SK-N-DZ (cell line): ENCODE data around the gene ADAMTS17.

Experiments used
- DNase-seq: peaks from one replicate; pipeline ENCODE4 v3.0.0-alpha.2; 2015; ENCODE audit warnings: low spot score

ADAMTS17 gene

DNA sequence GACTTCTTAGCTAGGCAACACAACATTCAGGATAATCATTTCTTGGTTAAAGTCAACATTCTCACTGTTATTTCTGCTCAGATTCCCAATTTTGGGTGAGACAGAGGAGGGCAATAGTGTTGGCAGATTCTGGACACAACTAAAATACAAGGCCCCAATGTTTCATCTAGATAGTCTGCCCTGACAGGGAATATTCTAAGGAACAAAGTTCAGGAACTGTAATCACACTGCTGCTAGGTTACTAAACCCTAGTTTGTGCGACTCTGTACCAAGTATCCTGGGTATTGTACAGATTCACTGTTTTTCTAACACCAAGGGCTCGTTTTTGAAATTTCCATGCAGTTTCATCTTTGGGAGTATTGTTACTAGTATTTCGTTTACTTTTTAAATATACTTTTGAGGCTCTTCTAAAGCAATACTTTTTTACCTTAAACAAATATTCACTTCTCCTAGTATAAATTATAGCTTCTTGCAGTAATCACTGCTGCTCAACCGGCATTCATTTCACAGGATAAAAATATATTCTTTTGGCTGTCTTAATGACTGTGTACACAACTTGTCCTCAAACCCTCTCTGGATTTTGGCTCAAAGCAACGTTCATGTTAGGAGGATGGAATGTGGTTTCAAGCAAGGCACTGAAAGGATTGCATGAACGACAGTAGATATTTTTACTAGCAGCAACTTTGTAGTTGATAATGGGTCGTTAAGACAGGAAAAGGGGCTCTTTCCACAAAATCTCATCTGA lies 167.4 kb downstream of the ADAMTS17 start:
- DNase-seq: no peak

DNA sequence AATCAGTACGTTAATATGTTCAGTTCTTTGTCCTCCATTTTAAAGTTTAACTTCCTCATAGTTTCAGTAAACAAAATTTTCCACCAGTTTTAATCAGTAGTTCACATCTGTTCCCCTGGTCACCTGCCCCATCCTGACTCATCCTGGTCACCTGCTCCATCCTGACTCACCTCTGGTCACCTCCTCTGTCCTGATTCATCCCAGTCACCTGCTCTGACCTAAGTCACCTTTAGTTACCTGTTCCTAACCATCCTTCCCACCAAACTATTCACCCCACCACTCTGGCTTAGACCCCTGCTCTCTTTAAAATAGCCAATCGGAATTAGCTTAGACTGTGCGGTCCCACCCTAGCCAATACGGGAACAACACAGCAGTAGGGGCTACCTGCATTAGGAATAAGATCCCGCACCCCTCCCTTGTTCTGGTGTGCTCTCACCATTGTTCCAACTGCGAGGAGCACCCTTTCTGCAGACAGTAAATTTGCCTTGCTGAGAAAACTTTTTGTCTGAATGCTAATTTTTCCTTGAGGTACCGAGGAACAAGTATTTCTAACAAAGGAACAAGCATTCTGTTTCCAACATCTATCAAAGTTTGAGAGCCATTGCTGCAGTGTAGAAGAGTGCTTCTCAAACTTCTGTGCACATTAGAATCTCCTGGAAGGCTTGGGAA lies 169.3 kb downstream of the ADAMTS17 start:
- no peak for DNase-seq

DNA sequence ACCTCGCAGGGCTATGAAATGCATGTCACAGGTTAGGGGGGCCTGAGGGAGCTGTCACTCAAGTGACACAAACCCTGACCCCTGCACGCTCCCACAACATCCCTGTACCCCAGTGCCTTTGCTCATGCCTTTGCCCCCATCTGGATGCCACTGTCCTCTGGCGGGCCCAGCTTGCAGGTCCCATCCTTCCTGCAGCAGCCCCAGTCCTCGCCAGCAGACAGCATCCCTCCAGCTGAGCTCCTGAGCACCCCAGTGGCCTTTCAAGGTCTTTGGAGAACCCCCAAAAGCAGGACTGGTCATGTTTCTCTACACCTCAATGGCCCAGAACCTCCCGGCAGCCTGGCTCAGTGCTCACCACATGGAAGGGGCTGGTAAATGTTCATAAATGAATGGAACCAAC lies 170.4 kb downstream of the ADAMTS17 start:
- no peak for DNase-seq

DNA sequence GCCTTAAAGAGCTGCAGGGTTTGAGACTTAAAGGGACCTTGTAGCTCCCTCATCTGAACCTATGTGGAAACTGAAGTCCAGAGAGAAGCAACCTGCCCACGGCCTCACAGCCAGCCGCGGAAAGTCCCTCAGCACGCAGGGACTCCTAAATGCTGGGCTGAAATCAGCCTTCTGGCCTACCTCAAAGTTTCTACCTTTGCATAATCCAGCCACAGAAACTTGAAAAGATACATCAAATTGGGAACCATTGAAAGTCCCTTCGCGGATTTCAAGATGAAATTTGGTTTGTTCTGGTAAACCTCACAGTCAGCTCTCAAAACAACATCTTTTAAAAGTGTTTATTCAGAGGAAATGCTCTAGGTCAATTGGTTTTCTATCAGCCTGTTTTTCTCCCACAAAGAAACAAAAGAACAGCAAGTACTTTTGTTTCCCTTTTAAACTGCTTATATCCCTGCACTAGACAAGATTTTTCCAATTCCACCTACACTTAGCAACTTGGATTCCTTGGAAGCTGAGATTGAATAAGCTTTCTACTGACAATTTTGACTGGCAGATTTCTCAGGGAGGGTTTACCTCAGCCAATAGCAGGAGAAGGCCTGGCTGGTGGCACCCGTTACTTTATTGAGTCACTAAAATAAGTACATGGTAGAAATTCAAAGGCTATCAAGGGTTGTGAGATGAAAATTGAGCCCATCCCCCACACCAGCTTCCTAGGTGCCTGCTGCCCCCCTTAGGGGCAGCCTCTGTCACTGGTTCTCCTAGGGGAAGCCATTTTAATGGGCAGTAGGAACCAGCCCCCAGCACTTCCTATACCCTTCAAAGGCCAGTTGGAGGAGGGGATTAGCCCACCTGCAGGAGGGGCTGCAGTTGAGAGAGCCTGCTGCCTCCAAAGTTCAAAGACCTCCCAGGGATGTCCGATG lies 171.2 kb downstream of the ADAMTS17 start:
- DNase-seq: no peak

DNA sequence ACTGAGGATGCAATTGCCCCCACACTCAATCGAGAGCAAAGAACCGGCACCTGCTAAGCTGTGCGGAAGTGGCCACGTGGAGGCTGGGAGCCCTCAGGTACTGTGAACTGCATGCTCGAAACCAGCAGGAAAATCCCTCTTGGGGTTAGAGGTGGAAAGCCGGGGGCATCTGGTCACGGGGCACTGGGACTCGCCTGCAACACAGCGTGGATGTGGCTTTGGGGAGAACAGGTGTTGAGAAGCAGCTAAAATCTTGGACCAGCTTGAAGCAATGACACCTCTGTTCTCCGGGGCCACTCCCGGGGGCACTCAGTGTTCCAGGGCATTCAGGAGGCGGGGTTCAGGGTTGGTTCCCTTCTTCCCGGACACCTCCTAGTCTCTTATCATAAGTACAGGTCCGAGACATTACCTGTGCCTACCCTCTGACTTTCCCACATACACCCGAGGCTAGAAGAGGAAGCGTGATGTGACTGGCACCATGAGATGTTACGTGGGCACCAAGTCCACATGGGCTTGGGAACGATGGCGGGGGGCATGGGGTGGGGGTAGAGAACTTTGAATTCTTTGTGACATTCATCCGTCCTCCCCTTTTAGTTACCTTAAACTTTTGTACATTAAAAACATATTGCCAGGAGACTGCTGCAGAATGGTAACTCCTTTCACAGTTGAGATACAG lies 172.0 kb downstream of the ADAMTS17 start:
- DNase-seq: no peak

DNA sequence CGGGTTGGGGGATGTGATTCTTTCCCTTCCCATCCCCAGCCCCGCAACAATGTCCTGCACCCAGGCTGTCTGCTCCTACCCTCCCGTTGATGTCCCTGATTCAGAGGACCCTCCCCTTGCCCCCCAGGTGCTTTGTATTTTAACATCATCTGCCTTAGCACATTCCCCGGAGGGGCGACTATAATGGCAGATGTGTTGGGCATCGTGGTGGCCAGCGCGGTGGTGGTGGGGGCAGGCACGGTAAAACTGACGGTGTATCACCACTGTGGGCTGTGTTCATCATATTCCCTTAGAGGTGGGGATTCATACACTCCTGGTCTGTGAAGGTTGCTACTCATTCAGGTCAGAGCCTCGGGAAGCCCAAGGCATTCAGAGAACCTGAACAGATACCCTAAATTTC lies 173.0 kb downstream of the ADAMTS17 start:
- no peak for DNase-seq

DNA sequence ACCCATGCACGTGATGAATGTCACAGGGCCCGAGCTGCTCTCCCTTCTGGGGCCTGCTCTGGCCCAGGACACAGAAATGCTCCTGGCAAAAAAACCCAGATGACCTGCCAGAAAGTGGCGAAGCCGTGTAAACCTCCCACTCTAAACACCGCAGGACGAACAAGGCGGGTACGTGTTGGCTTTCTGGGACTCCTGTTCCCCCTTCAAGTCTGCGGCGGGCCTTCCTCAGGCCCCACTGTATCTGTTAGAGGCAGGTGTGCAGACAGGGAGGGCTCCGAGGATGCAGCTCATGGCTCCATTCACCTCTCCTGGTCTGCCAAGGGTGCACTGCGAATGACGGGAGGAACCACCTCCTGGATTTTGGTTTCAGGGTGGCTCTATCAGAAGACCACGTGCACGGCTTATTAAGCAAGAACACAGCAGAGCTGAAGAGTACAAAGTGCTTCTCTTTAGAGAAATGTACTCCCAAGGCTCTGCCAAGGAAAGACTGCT lies 173.8 kb downstream of the ADAMTS17 start:
- no peak for DNase-seq

DNA sequence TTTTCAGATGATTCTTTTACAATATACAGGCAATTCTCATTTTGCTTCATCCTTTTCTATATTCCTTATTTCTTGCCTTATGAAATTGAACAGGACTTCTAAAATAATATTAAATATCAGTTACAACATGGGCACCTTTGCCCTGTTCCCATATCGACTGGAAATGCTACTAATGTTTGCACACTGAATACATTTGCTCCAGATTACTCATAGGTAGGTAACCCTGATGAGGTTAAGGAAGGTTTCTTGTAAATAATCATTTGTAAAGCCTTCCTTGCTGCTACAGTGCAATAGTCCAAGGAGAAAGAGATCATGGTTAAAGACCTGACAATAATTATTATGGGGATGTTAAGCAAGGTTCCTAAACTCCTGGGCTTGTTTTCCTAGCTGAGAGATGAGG lies 175.5 kb downstream of the ADAMTS17 start:
- no peak for DNase-seq

DNA sequence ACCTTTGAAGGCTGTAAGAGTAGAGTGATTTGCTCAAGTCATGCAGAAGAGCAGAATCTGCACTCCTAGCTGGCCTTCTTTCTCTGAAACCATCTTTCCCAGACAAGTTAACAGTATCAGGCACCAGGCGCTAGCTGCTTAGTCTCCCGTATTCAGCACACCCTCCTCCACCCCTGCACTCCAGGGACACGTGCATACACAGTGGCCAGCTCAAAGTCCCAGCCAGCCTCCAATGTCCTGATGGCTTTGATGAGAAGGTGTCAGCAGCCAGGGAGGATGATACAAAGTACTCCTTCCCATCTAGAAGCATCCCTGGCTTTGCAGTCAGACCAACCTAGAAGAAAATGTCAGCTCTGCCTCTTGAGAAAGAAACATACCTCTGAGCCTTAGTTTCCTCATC lies 177.8 kb downstream of the ADAMTS17 start:
- no peak for DNase-seq

DNA sequence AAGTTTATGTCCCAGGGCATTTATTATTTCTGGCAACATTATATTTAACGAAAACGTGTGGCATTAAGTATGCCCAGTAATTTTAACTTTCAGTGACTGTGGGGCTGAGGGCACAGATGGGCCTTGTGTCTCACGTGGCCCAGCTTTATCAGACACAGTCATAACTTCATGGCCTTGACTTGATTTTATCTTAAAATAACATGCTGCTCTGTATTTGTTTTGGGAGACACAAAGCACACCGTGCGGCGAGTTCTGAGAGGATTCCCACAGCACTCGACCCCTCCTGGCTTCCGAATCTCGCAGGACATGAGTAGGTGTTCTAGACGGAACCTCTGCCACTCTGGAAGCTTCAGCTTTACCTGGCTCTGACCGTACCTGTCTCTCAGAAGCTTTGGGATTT lies 180.8 kb downstream of the ADAMTS17 start:
- no peak for DNase-seq

DNA sequence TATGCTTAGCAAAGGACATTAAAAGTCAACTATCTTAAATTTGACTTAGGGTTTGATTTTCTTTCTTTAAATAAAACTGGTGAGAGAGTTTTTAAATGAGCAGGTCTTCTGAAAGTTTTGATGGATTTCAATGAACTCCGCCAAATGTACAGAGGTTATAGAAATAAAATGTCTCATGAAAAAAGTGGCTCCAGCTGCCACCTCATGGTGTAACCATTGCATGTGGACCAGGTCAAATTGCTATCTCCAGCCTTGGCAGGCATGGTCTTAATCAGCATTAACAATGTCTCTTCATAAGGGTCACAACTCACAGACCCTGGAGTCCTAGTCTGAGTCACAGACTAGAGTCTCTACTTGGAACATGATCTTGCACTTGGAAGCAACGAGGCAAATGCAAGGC lies 182.3 kb downstream of the ADAMTS17 start:
- DNase-seq: no peak

DNA sequence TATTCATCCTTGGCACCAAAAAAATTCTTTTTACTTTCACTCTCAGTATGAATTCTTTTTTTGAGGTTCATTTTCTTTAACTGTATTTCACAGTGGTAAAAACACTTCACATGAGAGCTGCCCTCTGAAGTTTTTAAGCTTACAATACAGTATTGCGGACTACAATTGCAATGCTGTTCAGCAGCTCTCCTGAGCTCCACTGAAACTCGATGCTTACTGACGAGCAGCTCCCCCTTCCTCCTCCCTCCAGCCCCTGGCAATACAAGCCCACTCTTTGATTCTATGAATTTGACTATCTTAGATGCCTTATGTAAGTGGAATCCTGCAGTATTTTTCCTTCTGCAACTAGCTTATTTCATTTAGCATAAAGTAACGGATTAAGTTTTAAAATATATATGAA lies 183.4 kb downstream of the ADAMTS17 start:
- DNase-seq: no peak

DNA sequence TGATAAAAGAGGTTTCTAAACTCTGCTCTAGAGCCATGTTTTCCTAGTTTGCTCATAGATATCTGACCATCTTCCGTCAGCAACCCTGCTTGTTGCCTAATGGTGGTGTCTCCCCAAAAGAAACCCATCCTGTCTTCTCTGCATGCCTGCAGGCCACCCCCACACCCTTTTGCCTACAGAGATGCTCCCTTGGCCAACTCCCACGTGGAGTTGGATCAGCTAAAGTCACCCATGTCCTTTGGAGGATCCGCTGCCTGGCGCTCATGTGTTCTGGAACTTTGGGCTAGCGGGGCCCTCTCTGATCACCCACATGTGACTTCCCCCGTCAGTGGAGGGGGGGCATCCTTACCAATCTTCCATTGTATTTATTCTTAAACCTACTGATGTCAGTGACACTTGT lies 185.6 kb downstream of the ADAMTS17 start:
- no peak for DNase-seq

DNA sequence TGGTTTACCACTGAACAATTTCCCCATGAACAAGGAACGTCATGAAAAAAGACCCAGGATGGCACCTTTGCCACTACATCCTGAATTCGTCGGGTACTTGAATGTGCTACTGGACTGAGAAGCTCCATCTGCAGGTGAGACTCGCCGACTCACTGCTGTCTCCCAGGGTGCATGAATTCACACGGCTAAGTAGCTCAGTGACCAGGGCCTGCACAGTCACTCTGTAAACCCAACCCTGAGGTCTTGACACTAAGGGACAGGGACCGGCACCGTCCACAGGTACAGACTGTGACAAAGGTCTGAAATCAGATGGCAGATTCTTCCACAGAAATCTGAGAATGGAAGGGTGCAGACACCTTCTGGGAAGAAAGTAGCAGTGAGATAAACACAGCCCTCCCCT lies 187.4 kb downstream of the ADAMTS17 start:
- no peak for DNase-seq

DNA sequence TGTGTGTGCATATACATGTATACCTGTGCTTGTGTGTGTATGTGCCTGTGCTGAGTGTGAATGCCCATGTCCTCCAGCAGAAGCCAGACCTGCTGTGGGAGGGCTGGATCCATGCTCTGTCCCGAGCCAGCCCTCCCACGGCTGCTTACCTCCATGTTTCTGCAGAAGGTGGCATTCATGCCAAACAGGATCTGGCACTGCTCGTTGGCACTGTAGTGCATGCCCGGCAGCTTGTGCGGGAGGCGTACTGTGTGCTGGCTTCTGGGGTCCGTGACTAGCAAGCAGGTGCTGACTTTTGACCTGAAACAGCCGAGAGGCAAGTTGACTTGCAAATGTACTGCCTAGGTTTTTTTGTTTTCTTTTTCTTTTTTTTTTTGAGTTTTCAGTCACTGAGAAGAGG lies 189.3 kb downstream of the ADAMTS17 start:
- no peak for DNase-seq

DNA sequence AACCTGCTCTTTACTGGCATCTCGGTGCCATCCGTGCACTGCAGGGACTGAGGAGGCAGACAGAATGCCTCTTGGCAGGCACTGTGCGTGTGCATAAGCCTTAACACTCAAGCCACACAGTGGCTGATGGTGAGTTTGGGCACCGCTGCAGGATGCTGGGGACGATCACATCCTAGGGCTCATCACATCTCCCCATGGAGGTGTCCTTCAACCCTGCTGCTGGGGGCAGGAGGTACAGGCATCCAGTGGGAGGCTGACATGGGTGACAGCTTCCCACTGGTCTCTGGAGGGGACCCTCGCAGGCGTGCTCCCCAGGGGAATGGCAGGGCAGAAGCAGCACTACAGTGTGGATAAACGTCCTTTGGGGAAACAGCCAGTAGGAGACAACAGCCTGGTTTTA lies 190.9 kb downstream of the ADAMTS17 start:
- DNase-seq: no peak

DNA sequence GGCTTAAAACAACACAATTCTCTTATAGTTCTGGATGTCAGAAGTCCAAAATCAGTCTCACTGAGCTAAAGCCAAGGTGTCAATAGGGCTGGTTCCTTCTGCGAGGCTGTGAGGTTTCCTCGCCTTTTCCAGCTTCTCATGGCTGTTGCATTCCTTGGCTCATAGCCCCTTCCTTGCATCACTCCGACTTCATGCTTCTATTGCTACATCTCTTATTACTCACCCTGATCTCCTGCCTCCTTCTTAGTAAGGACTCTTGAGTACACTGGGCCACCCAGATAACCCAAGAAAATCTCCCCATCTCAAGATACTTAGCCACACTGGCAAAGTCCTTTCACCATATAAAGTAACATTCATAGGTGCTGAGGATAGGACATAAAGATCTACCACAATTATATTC lies 193.9 kb downstream of the ADAMTS17 start:
- DNase-seq: no peak

DNA sequence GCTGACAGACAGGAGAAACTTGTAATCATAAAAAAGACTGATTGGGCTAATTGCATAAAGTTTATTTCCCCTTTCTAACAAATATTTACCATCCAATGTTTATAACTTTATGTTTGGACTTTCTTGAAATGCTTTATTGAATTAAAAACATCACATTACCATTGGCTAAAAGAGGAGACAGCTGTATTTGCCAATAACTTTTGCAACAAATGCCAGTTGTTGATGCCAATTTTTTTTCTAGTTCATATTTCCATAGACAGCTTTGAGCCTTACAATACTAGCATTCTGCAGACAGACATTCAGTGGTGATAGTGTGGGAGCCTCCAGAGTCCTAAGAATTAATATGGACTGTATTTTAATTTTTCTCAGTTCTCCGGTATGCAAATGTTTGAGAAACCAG lies 198.4 kb downstream of the ADAMTS17 start:
- no peak for DNase-seq

DNA sequence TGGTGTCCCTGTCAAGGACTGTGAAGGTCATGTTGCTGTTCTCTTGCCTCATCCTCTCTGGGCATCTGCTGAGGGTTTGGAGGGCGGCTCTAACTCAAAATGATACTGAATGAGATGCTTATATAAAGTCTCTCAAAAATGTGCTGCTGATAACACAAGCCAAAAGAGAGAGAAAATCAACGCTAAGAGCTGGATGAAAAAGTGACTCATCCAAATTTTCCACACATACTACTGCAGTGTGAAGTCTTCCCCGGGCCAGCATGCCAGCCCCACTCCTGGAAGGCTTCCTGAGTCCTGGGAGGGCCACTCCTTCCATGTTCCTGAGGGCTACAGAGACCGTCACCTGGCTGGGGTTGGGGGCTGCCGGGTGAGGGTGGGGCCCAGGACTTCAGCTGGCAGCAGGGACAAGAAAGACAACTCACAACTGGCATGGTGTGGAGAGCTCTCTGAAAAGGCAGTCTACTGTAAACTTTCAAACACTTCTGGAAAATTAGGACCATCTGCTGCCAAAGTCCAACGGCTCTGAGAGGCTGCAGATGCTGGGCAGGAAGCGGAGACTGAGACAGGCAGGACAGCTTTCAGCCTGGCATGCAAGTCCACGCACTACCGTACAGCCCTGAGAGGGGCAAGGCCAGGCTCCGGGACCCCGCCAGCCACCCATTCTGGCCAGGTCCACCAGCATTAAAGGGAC lies 200.3 kb downstream of the ADAMTS17 start:
- DNase-seq: no peak

DNA sequence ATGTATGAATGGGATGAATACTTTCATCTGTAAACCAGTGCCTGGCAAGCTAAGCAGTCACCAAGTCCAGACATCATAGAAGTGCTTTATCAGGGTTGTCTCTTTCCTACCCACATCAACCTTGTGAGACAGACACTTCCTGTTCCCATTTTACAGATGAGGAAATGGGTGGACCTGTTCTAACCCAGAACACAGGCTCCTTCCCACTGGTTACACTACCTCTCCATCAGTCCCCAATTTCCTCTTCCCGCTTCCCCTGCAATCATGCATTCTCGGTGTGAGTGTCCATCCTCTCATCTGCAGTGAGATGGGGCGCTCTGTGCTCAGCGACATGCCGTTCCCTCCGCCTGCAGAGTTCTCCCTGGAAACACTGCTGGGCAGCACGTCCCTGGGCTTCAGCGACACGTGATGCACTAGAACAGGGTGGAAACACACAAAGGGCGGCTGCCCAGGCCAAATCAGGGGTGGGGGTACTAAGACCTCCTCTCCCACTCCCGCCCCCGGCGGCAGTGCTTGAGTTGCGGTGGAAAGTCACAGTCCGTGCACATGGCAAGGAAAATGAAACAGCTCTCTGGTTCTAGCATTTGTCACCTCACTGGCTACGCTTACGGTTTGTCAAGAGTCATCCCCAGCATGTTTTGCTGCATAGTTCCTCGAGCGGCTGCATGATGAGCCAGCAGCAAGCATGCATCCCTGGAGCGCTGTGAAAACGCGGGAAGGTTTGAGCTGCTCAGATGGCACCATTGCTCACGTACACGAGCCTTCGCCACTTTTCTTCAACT lies 201.1 kb downstream of the ADAMTS17 start:
- no peak for DNase-seq
